Mucosa of descending colon (tissue), 3 donors: ENCODE measurements around the gene KLF3. TPM values are rescaled to one million over a fixed set of nuclear protein-coding genes. Genes with fewer than 3 reads are reported as not detected.

Source experiments
- ATAC-seq: fragments of 200-7000 bp; cut with Tn5 transposase; one replicate; pipeline ENCODE4 v1.9.1; 2020; ENCODE audit warnings: mild to moderate bottlenecking, moderate library complexity
- DNase-seq, 3 donors: peaks; one replicate each; pipeline ENCODE4 v3.0.0-alpha.2; 2020
- H3K36me3 ChIP-seq: fragments of 200-600 bp; one replicate; pipeline ENCODE4 v1.8.0; 2021; ENCODE audit warnings: low read depth, mild to moderate bottlenecking
- H3K4me1 ChIP-seq: fragments of 200-600 bp; one replicate; pipeline ENCODE4 v1.8.0; 2021; ENCODE audit warnings: low read depth, mild to moderate bottlenecking
- H3K4me3 ChIP-seq: fragments of 200-600 bp; one replicate; pipeline ENCODE4 v1.8.0; 2021; ENCODE audit warnings: mild to moderate bottlenecking
- H3K9me3 ChIP-seq: fragments of 200-600 bp; one replicate; pipeline ENCODE4 v1.8.0; 2021; ENCODE audit warnings: mild to moderate bottlenecking
- intact Hi-C, 2 donors: fragments of 100-400 bp; cut with DNase I in 1 of 2; cut with micrococcal nuclease in 1 of 2; formaldehyde crosslinking; loops; one replicate each; pipeline versions ENCODE4 v1.11.0 to v1.11.1; 2022; cut with DNase I, micrococcal nuclease
- total RNA-seq, 3 donors: library from RNA; stranded (reverse); fragmentation: NEBNext Ultra II Directional in 2 of 3; extraction: Animal tissue kit (Norgen Biotek cat#: 25700) in 2 of 3; gene quantifications; one replicate each; pipeline versions ENCODE4 v1.2.1 to v1.2.4, GENCODE V29; 2021 to 2023
- TF ChIP-seq, protein P1 (sequence below): fragments of 200-600 bp; IDR thresholded peaks from one replicate; pipeline ENCODE4 v1.8.0; 2022; ENCODE audit warnings: antibody characterized with exemption, mild to moderate bottlenecking
- donor health status: DM: no; HTN: no; CAD: no; lungs with moderate emphysema.
- donor health status: DM: no; HTN: no; CAD: no.
- donor health status: DM: no; HTN: yes; CAD: no.

The KLF3 gene
- total RNA-seq, 3 donors from 2014 or later = 102 to 151 (median 128) TPM

DNA sequence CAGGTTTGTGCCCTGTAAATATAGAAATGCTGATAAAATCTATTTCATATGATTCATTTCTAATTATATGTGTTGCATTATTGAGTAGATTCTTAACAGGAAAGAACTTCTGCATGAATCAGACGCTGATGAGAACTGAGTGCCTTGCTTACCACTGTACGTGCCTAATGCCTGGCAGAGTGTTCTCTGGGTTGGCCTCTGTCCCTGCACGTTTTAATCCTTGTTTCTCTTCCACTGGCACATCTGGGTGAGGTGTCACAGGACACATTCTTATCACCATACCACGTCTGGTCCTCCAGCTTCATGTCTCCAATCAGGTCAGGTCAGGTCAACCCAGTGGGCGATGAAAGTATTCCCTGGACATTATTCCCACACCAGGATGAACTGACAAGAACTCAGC is 53.6 kb downstream of the KLF3 start:
- TF ChIP-seq, protein P1, sequence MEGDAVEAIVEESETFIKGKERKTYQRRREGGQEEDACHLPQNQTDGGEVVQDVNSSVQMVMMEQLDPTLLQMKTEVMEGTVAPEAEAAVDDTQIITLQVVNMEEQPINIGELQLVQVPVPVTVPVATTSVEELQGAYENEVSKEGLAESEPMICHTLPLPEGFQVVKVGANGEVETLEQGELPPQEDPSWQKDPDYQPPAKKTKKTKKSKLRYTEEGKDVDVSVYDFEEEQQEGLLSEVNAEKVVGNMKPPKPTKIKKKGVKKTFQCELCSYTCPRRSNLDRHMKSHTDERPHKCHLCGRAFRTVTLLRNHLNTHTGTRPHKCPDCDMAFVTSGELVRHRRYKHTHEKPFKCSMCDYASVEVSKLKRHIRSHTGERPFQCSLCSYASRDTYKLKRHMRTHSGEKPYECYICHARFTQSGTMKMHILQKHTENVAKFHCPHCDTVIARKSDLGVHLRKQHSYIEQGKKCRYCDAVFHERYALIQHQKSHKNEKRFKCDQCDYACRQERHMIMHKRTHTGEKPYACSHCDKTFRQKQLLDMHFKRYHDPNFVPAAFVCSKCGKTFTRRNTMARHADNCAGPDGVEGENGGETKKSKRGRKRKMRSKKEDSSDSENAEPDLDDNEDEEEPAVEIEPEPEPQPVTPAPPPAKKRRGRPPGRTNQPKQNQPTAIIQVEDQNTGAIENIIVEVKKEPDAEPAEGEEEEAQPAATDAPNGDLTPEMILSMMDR = no peak
- H3K4me3 ChIP-seq = no peak overlapping the region
- no peaks in the 10 kb centered on the region for H3K36me3 ChIP-seq
- intact Hi-C loops = no loop called here
- DNase-seq (no peak), ATAC-seq (no peak)
- no peaks in the 10 kb centered on the region for H3K4me1 ChIP-seq
- peaks cover 2% of the 10 kb centered on the region for H3K9me3 ChIP-seq

DNA sequence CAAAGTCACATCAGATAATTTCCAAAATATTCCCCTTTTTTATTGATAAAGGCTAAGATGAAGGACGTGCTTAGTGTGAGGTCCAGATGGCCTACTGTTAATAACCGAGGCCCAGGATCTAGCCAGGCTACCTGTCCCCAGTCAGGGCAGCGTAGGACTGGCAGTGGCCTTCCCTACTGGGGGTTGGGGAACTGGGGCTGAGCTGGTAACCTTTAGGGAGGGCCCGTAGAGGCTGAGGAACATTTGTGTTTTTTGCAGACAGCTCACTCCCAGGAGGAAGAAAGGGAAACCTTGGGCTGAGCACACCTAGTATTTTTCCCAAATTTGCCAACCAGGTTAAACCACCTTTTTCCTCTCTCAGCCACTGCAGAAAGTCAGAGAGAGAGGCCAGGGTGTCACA is 59.1 kb downstream of the KLF3 start:
- ATAC-seq = no peak

DNA sequence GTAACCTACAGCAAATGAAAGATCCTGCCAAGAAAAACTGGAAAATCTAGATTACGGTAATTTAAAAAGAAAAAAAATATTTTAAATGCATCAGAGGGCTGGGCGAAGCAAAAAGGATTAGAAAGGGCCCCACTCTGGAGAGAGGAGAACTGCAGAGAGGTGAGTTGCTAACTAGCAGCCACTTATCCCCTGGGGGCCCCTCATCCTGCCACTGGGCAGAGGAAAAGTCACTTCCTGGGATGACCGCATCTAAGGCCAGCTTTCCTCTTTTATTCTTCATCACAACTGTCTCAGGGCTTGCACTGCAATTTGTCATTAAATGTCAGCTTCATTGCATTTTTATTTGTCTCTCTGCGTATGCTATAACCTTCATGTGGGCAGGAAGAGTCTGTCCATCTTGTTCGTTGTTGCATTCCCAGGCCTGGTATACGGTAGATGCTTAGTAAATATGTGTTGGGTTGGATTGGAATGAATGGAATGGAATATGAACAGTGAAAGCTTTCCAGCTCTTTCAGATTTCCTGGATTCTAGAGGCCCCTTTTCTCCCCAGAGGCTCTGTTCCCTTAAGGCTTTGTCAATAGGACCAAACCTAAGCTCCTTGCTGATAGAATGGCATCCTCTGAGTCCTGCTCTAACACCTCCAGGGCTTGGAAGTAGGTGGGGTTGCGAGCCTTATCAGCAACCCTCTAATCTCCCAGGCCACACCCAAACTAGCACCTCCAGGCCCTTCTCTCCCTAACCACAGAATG is 59.9 kb downstream of the KLF3 start:
- peak in 1 of 3 donors; percentile 36 for DNase-seq
- intact Hi-C loops = no loop called here

More for the DNA sequence above, 59.1 kb downstream of the KLF3 start:
- Histone ChIP-seq H3K9me3 (no peaks in the 10 kb centered on the region), H3K4me3 (no peak overlapping the region), H3K36me3 (no peaks in the 10 kb centered on the region), H3K4me1 (peaks cover 4% of the 10 kb centered on the region)
- no peak for DNase-seq
- TF ChIP-seq, protein P1 = no peak
- intact Hi-C loops = no loop called here

DNA sequence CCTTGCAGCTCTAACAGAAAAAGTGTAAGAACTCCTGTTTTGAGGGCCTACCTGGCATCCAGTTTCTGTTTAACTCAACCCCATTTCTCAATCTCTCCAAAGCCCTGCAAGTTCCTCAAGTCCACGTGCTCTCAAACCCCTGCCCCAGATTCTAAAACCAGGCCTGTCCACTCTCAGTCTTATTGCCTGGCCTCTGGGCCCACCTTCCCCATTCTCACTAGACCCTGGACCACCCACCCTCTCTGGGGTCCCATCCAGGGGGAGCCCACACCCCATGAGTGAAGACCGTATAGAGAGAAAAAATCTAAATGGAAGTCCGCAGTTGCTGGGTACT is 60.4 kb downstream of the KLF3 start:
- TF ChIP-seq, protein P1 = no peak
- no peaks in the 10 kb centered on the region for H3K36me3 ChIP-seq
- no peak for ATAC-seq
- no peaks in the 10 kb centered on the region for H3K9me3 ChIP-seq
- H3K4me3 ChIP-seq = no peak overlapping the region
- no peak for DNase-seq
- intact Hi-C loops = no loop called here
- H3K4me1 ChIP-seq = peaks cover 14% of the 10 kb centered on the region

More for the DNA sequence above, 59.9 kb downstream of the KLF3 start:
- Histone ChIP-seq H3K4me3 (no peak overlapping the region), H3K4me1 (peaks cover 10% of the 10 kb centered on the region), H3K9me3 (no peaks in the 10 kb centered on the region), H3K36me3 (no peaks in the 10 kb centered on the region)
- peak; percentile 41 for ATAC-seq
- TF ChIP-seq, protein P1 = no peak

DNA sequence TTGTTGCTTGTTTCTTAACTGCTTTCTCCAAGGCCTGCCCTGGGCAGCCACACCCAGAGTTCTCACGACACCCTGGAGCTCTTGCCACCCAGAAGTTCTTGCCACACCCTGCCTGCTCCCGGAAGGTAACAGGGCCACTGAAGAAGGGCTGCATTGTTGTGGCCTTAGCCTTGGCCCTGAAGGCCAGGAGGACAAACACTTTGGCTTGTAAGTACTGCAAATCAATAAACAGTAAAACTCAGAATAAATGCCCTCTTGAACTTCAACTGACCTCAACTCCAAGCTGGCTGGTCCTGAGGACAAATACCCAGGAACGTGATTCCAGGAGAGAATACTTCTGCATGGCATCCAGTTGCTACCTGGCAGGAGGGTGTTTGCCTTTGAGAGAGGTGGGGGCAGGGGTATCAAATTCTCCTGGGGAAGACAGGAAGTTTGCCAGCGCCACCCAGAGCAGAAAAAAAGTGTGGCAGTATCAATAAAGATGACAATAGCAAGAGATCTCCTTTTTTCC is 64.7 kb downstream of the KLF3 start:
- TF ChIP-seq, protein P1 = no peak
- Histone ChIP-seq H3K36me3 (no peaks in the 10 kb centered on the region), H3K4me1 (peaks cover 23% of the 10 kb centered on the region), H3K4me3 (no peak overlapping the region), H3K9me3 (no peaks in the 10 kb centered on the region)
- peak; percentile 95 for ATAC-seq
- intact Hi-C loops = no loop called here
- DNase-seq = peak; percentile 84 to 89 (median 88)
